GM13977 (cell line): ENCODE data around the gene ABTB2.

ENCODE experiments used
- DNase-seq: peaks from one replicate; pipeline ENCODE4 v3.0.0; 2012; ENCODE audit warnings: low spot score
- in situ Hi-C: fragments of 300-500 bp; cut with MboI; formaldehyde crosslinking; loops from one replicate; pipeline ENCODE4 v1.12.0; 2022; ENCODE audit warnings: low sequenced_read_pairs, low pct_unique_long_range_greater_than_20kb, mixed read lengths, inconsistent platforms; ENCODE audit not compliant: unreplicated experiment
- TF ChIP-seq, protein P1 (sequence below): IDR thresholded peaks from 2 replicates; pipeline ENCODE4 v1.5.1; 2012; ENCODE audit warnings: mild to moderate bottlenecking, control low read depth; ENCODE audit not compliant: insufficient read depth; ENCODE audit errors: extremely low read depth, missing control alignments

Gene ABTB2

GRCh38 chr11:34254011-34254410, 103.8 kb downstream of the ABTB2 start:
- no peak for DNase-seq
- in situ Hi-C loops: no loop called here
- TF ChIP-seq, protein P1, sequence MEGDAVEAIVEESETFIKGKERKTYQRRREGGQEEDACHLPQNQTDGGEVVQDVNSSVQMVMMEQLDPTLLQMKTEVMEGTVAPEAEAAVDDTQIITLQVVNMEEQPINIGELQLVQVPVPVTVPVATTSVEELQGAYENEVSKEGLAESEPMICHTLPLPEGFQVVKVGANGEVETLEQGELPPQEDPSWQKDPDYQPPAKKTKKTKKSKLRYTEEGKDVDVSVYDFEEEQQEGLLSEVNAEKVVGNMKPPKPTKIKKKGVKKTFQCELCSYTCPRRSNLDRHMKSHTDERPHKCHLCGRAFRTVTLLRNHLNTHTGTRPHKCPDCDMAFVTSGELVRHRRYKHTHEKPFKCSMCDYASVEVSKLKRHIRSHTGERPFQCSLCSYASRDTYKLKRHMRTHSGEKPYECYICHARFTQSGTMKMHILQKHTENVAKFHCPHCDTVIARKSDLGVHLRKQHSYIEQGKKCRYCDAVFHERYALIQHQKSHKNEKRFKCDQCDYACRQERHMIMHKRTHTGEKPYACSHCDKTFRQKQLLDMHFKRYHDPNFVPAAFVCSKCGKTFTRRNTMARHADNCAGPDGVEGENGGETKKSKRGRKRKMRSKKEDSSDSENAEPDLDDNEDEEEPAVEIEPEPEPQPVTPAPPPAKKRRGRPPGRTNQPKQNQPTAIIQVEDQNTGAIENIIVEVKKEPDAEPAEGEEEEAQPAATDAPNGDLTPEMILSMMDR: no peak

DNA sequence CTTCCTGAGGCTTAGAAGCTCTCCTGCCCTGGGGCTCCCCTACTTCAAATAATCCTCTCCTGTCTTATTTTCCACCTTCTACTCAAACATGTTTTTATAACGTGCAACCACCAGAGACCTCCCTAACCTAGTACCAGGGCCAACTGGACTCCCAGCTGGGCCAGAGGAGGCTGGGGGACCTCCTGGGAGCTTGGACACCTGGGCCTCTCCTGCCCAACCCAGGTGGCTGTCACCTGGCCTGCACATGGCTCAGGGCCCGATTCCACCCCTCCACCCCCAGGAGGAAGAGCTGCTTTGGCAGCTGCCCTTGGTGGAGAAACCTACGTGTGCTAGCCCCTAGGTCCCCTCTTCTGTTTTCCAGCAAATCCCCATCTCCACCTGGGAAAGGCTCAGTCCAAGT, 105.2 kb downstream of the ABTB2 start:
- no peak for DNase-seq
- TF ChIP-seq, protein P1: no peak
- in situ Hi-C loops: no loop called here

DNA sequence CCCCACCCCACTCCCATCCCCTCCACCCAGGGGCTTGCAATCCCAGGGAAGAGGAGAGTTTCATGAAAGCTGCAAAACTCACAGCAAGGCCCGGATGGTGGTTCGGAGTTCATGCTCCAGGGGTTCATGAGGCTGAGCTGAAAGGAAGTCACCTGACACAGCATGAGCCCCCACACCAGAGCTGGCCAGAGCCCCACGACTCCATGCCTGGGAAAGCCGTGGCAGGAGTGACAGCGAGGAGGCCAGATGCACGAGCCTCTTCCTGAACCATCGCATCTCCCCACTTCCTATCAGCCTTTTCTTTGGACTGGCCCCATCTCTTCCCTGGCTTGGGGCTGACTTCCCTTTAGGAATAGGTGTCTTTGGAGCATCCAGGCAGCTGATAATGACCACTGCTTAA, 105.8 kb downstream of the ABTB2 start:
- in situ Hi-C loops: no loop called here
- no peak for DNase-seq
- TF ChIP-seq, protein P1: no peak

DNA sequence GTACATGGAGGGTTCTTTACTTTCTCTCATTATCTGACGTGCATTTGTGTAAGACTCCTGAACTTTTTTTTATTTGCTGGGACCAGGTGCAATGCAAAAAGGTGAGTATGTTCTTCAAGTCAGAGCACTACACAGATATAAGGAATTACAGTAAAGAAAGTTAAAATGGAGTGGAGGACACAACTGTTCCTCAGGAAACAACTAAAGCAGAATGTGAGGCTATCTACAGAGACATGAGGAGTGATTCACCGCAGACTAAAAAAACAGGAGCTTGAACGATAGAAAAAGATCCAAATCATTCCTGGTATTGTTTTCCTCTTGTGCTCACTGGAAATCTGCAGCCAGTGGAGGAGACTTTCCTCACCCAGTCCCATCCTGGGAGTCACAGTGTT, 106.2 kb downstream of the ABTB2 start:
- no peak for DNase-seq
- in situ Hi-C loops: no loop called here
- TF ChIP-seq, protein P1: no peak

GRCh38 chr11:34250732-34251588, 106.8 kb downstream of the ABTB2 start:
- in situ Hi-C loops: no loop called here
- TF ChIP-seq, protein P1: no peak
- DNase-seq: peak; percentile 44

DNA sequence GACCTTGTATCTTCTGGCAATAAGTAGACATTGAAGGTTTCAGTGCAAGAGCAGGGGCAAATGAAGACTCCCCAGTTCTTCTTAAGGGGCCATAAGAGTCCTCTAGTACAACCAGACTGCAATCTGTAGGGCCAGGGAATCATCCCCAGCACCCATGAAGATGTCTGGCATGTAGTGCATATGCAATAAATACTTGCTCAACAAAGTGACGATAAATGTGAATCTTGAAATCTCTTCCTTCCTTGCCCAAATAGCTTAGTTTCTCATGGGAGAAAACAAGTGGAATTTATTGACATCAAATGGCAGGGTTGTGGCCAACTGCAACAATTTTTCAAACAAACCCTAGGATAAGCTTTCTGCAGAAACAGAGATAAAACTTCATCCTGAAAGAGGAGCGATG, 107.6 kb downstream of the ABTB2 start:
- TF ChIP-seq, protein P1: no peak
- in situ Hi-C loops: no loop called here
- no peak for DNase-seq
